ENCODE data around the gene TARDBP.
"Not testable (repeated sequence)": the region's sequence is repeated elsewhere in the genome, so short reads cannot be mapped to it uniquely, and the experiment has no call there.

The TARDBP gene

DNA sequence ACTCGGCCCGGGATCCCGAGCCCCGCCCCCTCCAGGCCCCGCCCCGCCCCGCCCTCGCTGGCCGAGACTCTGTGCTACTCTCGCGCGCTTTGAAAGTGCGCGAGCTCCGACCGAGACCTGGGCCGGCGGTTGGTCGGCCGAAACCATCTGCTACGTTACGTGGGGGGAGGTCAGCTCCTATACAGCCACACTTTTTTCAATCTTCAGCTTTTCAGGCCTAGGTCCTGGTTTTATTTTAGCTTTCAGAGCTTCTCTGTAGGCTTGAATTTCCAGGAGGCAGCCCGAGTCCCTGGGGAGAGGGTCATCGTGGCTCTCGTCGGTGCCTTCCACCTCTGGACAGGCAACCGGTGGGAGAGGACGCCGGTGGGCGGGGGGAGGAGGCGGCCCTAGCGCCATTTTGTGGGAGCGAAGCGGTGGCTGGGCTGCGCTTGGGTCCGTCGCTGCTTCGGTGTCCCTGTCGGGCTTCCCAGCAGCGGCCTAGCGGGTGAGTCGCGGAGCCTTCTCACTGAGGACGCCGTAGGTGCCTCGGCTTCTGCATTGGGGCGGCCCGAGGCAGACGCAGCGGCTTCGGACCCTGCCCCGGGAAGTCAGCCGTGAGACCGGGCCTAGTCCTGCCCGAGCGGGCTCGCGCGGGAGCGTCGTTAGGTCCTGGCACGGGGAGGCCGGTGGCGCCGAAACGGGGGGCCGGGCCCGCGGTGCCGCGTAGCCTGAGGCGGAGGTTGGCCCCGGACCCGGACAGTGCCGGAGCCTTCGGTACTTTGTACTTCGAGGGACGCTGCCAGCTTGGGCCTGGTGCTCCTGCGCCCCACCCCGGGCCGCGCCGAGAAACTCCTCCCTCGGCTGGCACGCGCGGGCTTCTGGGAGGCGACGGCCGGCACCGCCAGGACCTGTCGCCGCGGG lies at the start of gene TARDBP:
Gene TARDBP (plus strand): TSS at position 395 of the 900 bp plus-strand sequence. CDS start 1,074 bp downstream, outside the sequence.
- peak; percentile 97 for DNase-seq

DNA sequence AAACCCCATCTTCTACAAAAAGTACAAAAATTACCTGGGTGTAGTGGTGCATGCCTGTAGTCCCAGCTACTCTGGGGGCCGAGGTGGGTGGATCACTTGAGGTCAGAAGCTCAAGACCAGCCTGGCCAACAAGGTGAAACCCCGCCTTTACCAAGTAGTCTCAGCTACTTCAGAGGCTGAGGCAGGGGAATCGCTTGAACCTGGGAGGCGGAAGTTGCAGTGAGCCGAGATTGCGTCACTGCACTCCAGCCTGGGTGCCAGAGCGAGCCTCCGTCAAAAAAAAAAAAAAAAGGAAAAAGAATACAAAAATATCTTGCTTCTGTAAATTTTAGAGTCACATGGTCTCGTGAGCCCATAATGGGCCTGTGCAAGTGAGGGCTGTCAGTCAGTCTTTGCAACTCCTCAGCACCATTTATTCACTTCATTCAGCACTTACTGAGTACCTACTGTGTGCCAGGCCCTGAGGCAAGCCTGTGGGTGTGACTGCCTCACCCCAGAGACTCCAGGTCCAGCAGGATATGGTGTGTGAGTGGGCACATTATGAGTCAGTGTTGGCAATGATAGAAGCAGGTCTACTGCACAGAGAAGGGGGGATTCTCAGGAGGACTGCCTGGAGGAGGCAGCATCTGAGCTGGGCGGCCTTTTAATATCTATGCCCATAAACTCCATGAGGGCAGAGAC lies 46.8 kb upstream of the TARDBP start:
- DNase-seq, result no peak

DNA sequence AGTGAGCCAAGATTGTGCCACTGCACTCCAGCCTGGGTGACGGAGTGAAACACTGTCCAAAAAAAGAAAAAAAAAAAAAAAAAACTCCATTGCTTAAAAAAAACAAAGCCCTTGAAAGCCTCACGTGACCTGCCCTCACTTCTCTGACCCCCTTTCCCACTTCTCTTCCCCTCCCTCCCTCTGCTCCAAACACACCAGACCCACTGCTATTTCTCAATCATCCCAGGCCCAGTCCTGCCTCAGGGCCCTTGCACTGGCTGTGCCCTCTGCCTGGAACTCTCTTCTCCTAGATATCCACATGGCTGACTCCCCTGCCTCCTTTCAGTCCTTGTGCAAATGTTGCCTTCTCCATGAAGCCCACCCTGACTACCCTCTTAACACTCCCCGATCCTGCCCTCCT lies 45.4 kb upstream of the TARDBP start:
- DNase-seq, result no peak

DNA sequence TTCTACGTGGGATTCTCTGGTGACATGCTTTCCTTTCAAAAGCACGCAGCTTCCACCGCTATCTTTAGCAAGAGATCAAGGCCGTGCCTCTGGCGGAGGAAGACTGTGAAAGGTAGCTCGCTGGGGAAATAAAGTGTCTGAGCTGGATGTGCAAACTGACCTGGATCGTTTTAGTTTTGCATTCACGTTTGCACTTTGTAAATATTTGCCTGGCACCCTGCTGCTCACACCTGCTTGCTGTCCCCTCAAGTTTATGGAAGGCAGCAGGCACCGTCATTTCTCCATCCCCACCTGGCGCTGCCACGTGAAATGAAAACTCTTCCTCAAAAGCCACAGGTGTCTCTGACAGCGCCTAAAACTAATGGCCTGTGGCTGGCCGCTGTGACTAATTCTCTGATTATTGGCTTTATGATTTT lies 44.0 kb upstream of the TARDBP start:
- peak; percentile 84 for DNase-seq

DNA sequence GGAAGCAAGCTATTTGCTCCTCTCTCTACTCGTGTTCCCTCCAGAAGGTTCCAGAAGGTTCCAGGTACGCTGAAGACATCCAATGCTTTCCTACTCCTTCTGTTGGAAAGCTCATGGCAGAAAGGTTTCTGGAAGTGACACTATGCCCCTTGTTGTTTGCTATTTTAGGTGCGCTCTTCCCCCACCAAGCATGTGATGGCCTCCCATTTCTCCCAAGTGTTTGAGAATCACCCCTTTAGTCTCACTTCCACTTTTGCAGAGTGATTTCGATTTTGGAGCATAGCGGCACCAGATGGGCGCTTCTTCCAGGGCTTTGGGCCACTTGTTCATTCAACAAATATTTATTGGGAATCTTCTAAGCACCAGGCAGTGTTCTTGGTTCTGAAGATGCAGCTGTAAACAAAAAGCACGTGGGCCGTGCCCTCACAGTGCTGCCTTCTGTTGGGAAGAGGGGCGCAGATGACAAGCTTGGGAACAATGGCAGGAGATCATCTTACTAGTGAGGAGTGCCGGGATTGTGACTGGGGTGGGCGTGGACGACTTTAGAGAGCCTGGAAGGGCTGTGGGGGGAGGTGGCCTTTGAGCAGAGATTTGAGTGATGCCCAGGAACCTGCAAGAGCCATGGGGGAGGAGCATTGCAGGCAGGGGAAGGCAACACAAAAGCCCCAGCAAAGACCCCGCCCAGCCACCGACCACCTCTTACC lies 43.0 kb upstream of the TARDBP start:
- peak; percentile 58 for DNase-seq

DNA sequence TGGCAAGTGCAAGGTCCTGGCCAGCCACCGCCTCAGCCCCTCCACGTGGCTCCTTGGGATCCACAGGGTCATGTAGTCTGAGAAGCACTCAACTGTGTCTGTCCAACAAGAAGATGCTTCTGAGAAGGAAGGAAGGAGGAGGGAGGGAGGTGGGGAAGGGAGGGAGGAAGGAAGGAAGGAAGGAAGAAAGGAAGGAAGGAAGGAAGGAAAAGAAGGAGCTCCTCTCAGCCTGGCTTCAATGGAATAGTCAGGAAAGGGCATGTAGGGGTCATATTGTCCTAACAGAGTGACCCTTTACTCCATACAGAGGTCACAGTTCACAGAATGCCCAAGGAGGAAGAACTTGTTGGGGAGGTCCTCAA lies 42.5 kb upstream of the TARDBP start:
- no peak for DNase-seq

DNA sequence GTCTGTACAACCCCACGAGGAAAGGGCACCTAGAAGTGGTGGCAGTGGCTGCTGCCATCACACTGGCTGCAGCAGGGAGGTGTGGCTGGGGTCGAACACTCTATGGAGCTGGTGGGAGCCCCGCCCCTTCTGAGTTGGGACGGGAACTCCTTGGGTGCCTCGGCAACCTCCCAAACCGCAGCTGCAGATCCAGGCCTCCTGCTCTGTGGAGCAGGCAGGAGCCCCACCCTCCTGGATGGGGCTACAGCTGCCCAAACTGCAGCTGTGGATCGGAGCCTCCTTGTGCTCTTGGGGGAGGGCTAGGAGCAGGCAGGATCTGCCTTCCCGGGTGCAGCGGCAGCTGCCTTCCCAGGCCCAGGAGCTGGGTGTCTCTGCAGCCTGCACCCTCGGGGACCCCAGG lies 38.9 kb upstream of the TARDBP start:
- DNase-seq, result no peak

DNA sequence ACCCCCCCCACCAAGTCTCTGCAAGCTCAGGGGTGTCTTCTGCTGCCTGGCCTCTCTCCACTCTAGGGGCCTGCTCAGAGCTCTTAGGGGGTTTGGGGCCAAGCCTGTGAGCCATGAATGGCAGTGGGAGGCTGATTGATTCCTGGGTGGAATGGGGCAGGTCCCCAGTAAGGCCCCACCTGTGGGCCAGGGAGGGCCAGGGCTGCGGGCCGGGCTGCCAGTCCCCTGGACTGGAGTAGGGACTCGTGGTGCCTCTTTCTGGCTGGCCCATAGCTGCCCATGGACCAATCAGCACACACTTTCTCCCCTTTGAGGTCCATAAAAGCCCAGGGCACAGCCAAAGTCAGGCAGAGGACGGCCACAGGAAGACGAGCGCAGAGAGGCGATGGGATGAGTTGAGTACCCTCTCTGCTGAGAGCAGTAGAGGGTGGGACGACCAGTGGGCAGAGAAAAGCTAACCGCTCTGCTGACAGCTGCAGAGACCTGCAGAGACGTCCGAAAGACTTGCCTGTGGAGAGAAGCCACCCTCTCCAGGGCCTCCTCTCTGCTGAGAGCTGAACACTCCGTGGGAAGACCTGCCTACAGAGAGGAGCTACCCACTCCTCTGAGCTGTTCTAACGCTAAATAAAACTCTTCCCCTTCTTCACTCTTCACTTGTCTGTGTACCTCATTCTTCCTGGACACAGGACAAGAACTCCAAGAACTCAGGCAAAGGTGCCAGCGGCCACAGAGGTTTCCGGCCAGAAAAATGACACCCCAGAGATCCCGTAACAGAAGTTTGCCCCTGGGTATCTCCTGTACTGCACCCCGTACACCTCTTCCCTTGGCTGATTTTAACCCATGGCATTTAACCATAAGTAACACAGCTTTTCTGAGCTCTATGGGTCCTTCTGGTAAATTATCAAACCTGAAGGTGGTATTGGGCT lies 38.2 kb upstream of the TARDBP start:
- no peak for DNase-seq

DNA sequence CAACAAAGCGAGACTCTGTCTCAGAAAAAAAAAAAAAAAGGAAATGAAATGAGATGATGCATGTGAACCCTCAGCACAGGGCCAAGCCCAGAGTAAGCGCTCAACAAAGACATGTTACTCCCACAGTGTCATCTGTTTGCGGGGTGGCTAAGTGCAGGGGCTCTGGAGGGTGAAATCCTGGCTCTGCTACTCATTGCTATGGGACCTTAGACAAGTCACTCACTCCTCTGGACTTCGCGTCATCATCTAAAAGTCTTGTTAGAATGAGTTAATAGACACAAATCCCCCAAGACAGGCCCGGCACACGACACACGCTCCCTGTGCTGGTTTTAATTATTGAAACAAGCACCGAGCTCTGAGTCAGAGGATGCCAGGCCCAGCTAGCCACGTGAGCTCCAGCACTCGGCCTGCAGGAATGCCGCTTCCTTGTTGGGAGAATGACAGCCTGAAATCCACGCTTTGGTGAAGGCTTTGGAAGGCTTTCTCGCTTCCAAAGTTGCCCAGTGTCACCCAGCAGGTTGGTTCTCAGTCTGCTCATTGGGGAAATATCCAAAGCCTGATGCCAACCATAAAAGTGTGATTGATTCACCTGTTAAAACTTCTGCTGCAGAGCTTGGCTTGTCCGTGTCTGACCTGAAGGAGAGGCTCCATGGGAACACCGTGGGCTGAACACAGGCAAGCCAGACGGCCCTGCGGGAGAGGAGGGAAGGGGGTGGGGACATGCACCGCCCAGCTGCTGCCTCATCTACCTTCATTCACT lies 36.7 kb upstream of the TARDBP start:
- DNase-seq, result no peak

DNA sequence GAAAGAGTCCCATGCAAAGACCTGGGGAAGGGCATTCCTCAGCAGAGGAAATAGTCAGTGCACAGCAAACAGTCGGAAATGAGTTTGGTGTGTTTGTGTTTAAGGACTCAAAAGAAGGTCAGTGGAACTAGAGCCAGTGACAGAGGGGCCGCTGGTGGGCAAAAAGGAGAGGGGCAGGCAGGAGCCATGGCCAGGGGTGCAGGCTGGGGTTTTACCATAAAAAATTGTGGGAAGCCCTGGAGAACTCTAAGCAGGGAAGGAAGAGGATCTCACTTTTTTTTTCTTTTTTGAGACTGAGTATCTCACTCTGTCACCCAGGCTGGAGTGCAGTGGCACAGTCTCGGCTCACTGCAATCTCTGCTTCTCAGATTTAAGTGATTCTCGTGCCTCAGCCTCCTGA lies 33.7 kb upstream of the TARDBP start:
- DNase-seq, result no peak

DNA sequence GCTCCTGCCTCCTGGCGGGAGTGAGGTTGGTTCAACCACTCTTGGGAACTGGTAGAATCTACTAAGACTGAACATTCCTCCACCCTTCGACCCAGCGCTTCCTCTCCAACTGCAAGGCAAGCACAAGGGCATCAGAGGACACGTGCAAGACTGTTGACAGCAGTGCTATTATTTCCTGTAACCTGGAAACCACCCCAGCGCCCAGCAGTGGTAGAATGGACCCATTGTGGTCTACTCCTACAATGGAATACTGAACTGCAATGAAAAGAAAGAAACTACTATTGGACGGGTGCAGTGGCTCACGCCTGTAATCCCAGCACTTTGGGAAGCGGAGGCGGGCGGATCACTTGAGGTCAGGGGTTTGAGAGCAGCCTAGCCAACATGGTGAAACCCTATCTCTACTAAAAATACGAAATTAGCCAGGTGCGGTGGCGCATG lies 33.0 kb upstream of the TARDBP start:
- no peak for DNase-seq

DNA sequence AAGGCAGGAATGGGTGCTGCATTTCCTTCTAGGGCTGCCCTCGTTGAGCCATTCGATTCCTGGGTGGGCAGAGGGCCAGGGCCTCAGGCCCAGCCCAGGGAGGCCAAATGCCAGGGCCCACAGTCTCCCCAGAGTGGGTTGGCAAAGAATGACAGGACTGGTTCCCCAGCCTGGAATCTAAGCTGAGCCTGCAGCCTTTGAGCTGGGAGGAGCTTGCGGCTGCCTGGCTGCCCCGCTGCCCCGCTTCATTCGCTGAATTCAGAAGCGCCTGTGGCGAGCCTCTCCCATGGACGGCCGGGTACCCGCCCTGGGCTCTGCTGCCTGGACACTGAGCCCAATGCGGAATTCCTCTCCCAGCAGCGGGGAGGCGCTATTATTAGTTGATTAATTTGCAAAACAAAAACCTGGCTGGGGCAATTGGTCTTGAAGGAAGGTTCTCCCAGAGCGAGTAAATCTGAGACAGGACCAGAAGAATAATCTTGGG lies 32.3 kb upstream of the TARDBP start:
- DNase-seq, result no peak

DNA sequence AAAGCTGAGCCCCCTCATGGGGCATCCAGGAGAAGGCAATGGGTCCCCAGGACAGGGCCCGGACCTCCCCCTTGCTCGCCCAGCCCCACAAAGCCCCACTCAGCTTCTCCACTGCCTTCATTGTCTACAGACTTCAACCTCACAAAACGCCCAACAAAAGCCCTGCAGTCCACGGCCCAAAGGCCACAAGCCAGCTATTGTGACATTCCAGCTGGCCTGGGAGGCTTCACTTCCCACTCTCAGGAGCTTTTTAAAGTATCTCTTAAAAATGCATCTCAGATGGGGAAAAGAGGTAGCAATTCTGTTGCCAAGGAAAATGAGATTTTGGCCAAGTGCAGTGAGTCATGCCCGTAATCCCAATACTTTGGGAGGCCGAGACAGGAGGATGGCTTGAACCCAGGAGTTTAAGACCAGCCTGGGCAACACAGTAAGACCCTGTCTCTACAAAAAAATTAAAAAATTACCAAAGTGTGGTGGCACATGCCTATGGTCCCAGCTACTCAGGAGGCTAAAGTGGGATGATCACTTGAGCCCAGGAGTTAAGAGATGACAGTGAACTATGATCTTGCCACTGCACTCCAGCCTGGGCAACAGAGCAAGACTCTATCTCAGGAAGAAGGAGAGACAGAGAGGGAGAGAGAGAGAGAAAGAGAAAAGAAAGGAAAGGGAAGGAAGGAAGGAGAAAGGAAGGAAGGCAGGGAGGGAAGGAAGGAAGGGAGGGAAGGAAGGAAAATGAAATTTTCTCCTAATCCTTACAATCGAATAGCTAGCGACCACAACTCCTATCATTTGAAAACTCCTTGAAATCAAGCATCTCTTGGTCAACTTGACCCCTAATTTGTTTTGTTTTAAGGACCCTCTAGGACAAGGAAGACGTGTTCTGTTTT lies 31.4 kb upstream of the TARDBP start:
- DNase-seq, result no peak

DNA sequence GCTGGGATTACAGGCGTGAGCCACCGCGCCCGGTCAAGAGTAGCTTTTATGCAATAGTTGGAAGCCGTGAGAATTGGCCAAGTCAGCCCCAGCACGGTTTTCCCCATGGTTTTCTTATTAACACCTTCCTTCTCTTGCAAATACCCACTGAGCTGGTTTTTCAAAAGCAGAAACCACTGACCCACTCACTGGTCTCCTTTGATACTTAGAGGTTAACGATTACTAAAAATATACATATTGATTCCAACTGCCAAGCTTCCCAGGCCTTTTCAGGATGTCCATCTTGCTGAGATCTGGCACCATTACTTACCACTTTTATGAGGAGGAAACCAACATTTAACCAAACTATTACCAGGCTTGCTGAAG lies 25.9 kb upstream of the TARDBP start:
- no peak for DNase-seq

DNA sequence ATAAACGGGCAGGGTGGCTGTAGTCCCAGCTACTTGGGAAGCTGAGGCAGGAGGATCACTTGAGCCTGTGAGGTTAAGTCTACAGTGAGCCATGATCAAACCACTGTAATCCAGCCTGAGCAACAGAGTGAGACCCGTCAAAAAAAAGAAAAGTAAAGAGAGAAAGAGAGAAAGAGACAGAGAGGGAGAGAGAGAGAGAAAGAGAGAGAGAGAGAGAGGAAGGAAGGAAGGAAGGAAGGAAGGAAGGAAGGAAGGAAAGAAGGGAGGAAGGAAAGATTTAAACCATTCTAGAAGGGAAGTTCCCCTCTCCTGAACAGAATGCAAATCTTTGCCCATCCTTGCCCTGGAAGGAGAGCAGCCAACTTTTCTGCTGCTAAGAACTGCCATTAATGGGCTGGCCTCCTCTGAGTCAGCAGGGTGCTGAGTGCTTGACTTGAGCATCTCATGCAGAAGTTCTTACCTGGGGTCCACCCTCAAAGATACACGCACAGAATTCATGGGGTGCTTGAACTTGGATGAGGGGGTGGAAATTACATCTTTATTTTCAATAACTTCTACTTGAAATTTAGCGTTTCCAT lies 24.5 kb upstream of the TARDBP start:
- no peak for DNase-seq

DNA sequence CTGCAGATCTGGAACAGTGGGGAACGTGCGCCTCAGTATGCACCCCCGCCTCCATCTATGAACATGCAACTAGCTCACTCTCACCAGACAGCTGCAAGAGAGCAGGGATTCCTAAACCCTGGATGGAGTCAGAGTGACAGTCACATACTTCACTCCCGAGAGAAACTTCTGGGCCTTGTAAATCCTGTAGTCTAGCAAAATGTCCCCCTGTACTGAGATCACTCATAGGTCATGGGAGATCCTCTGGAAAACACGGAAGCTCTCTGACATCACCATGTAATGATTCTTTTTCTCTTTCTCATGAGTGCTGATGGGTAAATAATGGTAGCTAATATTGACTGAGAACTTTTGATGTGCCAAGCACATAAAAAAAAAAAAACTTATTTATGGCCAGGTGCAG lies 23.4 kb upstream of the TARDBP start:
- DNase-seq, result no peak

DNA sequence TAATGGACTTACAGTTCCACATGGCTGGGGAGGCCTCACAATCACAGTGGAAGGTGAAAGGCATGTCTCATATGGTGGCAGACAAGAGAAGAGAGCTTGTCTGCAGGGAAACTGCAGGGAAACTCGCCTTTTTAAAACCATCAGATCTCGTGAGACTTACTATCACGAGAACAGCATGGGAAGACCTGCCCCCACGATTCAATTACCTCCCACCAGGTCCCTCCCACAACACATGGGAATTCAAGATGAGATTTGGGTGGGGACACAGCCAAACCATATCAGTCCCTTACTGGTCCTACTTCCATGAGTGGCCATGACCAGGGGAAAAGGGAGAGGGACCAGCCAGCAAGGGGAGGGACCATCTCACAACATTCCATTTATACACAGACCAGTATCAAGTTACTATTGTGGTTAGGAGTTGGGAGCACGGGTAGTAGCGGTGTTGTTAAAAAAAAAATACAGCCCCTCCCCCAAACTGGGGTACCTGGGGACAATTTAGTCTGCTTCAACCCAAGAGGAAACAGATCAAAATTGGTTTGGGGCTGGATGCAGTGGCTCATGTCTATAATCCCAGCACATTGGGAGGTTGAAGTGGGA lies 22.4 kb upstream of the TARDBP start:
- DNase-seq, result not testable (repeated sequence)

DNA sequence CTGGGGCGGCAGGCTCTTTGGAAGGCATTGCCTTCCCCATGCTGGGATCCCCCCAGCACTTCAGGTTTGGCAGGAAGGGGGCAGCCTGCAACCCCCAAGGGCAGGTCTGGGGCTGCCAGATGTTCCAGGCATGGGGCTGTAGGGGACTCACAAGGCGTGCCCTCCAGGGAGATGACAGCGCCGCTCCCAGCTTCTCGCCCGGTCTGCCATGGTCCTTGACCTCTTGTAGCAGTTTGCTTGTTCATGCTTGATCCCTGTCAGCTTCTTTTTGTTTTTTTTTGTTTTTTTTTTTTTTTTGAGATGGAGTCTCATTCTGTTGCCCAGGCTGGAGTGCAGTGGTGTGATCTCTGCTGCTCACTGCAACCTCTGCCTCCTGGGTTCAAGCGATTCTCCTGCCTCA lies 21.6 kb upstream of the TARDBP start:
- no peak for DNase-seq

DNA sequence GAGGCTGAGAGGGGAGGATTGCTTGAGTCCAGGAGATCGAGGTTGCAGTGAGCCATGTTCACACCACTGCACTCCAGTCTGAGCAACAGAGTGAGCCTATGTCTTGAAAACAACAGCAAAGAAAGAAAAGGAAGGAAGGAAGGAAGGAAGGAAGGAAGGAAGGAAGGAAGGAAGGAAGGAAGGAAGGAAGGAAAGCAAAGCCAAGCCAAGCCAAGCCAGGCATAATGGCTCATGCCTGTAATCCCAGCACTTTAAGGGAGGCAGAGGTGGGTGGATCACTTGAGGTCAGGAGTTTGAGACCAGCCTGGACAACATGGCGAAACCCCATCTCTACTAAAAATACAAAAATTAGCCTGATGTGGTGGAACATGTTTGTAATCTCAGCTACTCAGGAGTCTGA lies 20.4 kb upstream of the TARDBP start:
- not testable (repeated sequence) for DNase-seq

DNA sequence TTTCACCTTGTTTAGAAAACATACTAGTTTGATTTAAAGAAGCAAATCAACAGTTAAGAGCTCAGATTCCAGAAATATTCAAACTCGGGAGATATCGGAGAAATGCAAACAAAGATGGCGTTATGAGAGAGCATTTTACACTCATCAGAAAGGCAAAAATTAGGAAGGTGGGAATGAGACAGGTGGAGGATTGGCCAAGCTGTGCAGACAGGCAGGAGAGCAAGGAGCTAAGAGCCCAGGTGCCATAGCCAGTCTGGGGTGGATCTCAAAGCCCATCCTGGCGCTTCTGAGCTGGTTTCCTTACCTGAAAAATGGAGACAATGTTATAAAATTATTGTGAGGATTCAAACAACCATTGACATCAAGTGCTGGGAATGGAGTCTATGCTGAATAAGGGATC lies 19.6 kb upstream of the TARDBP start:
- no peak for DNase-seq
